ENCODE measurements around the gene MAGI2.

DNA sequence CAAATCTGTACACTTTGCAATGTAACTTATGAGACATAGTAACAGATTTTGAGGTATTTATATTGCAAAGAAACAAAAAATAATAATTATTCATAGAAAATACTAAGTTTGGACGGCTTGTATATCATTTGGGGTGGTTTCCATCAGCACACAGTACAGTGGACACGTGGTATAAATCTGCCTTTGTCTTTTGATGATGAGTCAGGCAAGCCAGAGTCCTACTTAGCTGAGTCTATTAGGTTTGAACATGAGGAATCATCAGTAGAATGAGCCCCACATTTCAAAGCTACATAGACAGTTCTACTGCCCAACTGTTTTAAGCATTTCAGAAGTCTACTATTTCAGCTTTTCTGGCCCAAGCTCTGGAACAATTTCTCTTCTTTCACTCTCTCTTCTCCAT, 851.7 kb downstream of the MAGI2 start:
- TF ChIP-seq, protein P1, sequence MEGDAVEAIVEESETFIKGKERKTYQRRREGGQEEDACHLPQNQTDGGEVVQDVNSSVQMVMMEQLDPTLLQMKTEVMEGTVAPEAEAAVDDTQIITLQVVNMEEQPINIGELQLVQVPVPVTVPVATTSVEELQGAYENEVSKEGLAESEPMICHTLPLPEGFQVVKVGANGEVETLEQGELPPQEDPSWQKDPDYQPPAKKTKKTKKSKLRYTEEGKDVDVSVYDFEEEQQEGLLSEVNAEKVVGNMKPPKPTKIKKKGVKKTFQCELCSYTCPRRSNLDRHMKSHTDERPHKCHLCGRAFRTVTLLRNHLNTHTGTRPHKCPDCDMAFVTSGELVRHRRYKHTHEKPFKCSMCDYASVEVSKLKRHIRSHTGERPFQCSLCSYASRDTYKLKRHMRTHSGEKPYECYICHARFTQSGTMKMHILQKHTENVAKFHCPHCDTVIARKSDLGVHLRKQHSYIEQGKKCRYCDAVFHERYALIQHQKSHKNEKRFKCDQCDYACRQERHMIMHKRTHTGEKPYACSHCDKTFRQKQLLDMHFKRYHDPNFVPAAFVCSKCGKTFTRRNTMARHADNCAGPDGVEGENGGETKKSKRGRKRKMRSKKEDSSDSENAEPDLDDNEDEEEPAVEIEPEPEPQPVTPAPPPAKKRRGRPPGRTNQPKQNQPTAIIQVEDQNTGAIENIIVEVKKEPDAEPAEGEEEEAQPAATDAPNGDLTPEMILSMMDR (IDR thresholded peaks at IDR 0.05; ENCODE audit: borderline replicate concordance, extremely low read depth, low read length, poor library complexity, severe bottlenecking), result no peak
- TF ChIP-seq EZH2 (IDR thresholded peaks at IDR 0.05; ENCODE audit: borderline replicate concordance, low read depth, low read length, severe bottlenecking), result no peak

All from DND-41 (cell line).